ENCODE results near the gene TAF1. TPM values are rescaled to one million over a fixed set of nuclear protein-coding genes. Genes with fewer than 3 reads are reported as not detected.
"Not testable (repeated sequence)": the region's sequence is repeated elsewhere in the genome, so short reads cannot be mapped to it uniquely, and the experiment has no call there.

TAF1 gene, protein sequence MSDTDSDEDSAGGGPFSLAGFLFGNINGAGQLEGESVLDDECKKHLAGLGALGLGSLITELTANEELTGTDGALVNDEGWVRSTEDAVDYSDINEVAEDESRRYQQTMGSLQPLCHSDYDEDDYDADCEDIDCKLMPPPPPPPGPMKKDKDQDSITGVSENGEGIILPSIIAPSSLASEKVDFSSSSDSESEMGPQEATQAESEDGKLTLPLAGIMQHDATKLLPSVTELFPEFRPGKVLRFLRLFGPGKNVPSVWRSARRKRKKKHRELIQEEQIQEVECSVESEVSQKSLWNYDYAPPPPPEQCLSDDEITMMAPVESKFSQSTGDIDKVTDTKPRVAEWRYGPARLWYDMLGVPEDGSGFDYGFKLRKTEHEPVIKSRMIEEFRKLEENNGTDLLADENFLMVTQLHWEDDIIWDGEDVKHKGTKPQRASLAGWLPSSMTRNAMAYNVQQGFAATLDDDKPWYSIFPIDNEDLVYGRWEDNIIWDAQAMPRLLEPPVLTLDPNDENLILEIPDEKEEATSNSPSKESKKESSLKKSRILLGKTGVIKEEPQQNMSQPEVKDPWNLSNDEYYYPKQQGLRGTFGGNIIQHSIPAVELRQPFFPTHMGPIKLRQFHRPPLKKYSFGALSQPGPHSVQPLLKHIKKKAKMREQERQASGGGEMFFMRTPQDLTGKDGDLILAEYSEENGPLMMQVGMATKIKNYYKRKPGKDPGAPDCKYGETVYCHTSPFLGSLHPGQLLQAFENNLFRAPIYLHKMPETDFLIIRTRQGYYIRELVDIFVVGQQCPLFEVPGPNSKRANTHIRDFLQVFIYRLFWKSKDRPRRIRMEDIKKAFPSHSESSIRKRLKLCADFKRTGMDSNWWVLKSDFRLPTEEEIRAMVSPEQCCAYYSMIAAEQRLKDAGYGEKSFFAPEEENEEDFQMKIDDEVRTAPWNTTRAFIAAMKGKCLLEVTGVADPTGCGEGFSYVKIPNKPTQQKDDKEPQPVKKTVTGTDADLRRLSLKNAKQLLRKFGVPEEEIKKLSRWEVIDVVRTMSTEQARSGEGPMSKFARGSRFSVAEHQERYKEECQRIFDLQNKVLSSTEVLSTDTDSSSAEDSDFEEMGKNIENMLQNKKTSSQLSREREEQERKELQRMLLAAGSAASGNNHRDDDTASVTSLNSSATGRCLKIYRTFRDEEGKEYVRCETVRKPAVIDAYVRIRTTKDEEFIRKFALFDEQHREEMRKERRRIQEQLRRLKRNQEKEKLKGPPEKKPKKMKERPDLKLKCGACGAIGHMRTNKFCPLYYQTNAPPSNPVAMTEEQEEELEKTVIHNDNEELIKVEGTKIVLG (N-terminal part only)
- total RNA-seq (10 to 100 TPM; 45.0 to 58.5 TPM), polyA plus RNA-seq (10 to 100 TPM in 1 of 2 donors, 1 to 10 TPM in 1; 5.5 to 15.2 TPM)
- long read RNA-seq, donor 1, partial matches to known transcripts: 30 of 34 reads
- long read RNA-seq, donor 1, other reads (novel, unspliced or antisense): 4 of 34 reads
- long read RNA-seq, donor 2, full-length matches to known transcripts: 1 of 7 reads
- long read RNA-seq, donor 2, partial matches to known transcripts: 1 of 7 reads
- long read RNA-seq, donor 2, other reads (novel, unspliced or antisense): 5 of 7 reads

DNA sequence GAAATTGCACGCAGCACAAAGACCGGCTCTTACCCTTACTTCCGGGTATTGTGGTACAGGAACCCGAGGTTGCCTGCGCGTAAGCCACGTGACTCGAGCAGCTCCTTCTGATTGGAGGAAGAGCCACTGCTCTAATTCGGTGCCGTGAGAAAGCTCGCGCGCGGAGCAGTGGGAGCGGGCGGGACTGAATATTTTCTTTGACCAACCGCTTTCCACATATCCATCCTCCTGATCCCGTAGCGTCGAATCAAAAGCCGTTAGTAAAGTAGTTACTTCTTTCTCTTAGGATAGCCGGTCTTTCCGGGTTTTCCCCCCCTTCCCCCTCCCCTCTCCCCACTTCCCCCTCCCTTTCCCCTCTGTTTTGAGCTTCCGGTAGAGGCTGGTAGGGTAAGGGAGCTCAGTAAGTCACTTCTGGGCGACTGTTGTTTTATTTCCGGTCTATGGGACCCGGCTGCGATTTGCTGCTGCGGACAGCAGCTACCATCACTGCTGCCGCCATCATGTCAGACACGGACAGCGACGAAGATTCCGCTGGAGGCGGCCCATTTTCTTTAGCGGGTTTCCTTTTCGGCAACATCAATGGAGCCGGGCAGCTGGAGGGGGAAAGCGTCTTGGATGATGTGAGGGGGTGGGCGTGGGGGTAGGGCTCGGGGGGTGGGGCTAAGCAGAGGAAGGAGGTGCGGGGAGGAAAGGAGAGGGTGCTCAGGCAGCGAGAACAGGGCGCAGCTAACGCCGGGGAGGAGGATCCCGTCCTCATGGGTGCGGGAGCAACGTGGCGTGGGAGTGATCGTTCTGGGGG, at the start of gene TAF1:
Gene TAF1 (plus strand): TSS at position 483 of the 799 bp plus-strand sequence. CDS start 18 bp downstream, at position 501.
- Histone ChIP-seq H3K27me3 (ENCODE audit: control insufficient read depth in 1 of 2, insufficient read depth in 2 of 2, low read length in 1 of 2) (no peaks in the 10 kb centered on the region), H3K36me3 (ENCODE audit: control insufficient read depth in 1 of 2, insufficient read depth in 2 of 2, low read length in 1 of 2) (no peaks in the 10 kb centered on the region), H3K4me1 (ENCODE audit: control insufficient read depth in 1 of 2, insufficient read depth in 2 of 2, low read length in 2 of 2) (no peaks in the 10 kb centered on the region), H3K4me3 (ENCODE audit: low read length in 2 of 2) (peak within 1 kb of the TSS; percentile 39 to 90), H3K27ac (ENCODE audit: low read depth in 1 of 2, low read length in 2 of 2) (peak within 1 kb of the TSS in 1 of 2 donors; percentile 93), H3K9me3 (ENCODE audit: control insufficient read depth, low read length) (no peaks in the 10 kb centered on the region)
- DNase-seq (peak; percentile 95 to 97), ATAC-seq (ENCODE audit: low FRiP score) (peak; percentile 94)
- intact Hi-C loops (cut with DNase I): loop anchor here in 1 of 2 donors (10.0 kb wide), 2 partner anchors 111 to 181 kb away; partner anchors contain the start of gene ZMYM3
- WGBS, 2 donors: 0 to 28% methylated on average over 50 to 51 of the region's 51 CpGs

DNA sequence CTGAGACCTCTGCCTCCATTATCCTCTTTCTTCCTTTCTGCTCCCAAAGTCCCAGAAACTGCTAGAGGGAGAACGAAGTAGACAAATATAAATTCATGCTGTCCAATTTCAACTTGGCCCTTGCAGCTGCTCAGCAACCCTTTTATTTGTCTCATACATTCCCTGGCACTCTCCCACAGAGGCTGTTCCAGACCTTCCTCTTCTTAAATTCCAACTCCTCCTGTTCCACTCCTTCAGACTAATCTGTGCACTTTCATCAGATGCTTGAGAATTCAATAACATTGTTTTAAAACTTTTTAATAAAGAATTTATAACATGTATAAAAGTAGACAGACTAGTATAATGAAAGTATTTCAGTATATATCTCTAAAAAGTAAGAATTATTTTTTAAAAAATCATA, 49.2 kb upstream of the TAF1 start:
- no CpG with 5 or more reads among the region's 1 CpG for WGBS, 2 donors
- H3K27ac ChIP-seq (ENCODE audit: low read depth in 1 of 2, low read length in 2 of 2); H3K4me3 ChIP-seq (ENCODE audit: low read length in 2 of 2): not testable (repeated sequence)

DNA sequence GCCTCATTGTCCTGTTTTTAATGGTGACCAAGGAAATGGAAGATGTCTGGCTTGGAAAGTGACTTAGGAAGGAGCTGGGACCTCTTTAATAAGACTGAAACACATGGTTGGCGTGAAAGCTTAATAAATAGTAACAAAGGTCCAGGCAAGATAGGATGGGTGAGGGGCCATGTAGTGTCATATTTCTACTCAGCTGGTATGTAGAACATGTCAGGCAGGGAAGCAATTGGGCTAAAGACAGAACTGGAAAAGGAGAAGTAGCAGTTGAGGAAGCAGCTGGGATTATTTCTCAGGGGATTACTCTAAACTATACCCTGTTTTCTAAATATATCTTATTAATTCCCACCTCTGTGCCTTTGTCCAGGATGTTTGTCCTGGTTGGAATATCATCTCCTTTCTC, 46.0 kb upstream of the TAF1 start:
- intact Hi-C loops (cut with DNase I): no loop called here
- no peak for ATAC-seq (ENCODE audit: low FRiP score)
- WGBS, 2 donors: 64 to 98% methylated on average over 1 of the region's 1 CpG

More for the DNA sequence above, 49.2 kb upstream of the TAF1 start:
- ATAC-seq (ENCODE audit: low FRiP score); H3K4me1 ChIP-seq (ENCODE audit: control insufficient read depth in 1 of 2, insufficient read depth in 2 of 2, low read length in 2 of 2); DNase-seq; H3K27me3 ChIP-seq (ENCODE audit: control insufficient read depth in 1 of 2, insufficient read depth in 2 of 2, low read length in 1 of 2); H3K36me3 ChIP-seq (ENCODE audit: control insufficient read depth in 1 of 2, insufficient read depth in 2 of 2, low read length in 1 of 2); H3K9me3 ChIP-seq (ENCODE audit: control insufficient read depth, low read length); intact Hi-C loops (cut with DNase I): not testable (repeated sequence)

DNA sequence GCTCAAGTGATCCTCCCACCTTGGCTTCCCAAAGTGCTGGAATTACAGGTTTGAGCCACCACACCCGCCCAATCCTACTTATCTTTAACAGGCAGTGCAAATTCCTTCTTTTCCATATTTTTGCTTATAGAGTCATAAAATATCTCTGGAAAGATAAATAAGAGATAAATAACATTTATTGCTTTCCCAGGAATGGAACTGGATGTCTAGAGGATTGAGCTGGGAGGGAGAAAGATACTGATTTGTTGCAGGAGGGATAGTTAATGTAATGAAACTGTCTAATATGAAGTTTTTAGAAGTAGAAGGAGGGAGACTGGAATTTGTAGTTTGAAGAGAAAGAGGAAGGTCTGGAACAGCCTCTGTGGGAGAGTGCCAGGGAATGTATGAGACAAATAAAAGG, 44.4 kb upstream of the TAF1 start:
- Histone ChIP-seq H3K27me3 (ENCODE audit: control insufficient read depth in 1 of 2, insufficient read depth in 2 of 2, low read length in 1 of 2) (no peaks in the 10 kb centered on the region), H3K4me1 (ENCODE audit: control insufficient read depth in 1 of 2, insufficient read depth in 2 of 2, low read length in 2 of 2) (no peaks in the 10 kb centered on the region), H3K4me3 (ENCODE audit: low read length in 2 of 2) (no peak overlapping the region), H3K9me3 (ENCODE audit: control insufficient read depth, low read length) (no peaks in the 10 kb centered on the region), H3K36me3 (ENCODE audit: control insufficient read depth in 1 of 2, insufficient read depth in 2 of 2, low read length in 1 of 2) (no peaks in the 10 kb centered on the region), H3K27ac (ENCODE audit: low read depth in 1 of 2, low read length in 2 of 2) (no peak overlapping the region)
- intact Hi-C loops (cut with DNase I): no loop called here
- DNase-seq (no peak), ATAC-seq (ENCODE audit: low FRiP score) (no peak)
- WGBS, 2 donors: 32 to 50% methylated on average over 1 of the region's 1 CpG

More for the DNA sequence above, 46.0 kb upstream of the TAF1 start:
- Histone ChIP-seq H3K9me3 (ENCODE audit: control insufficient read depth, low read length) (no peaks in the 10 kb centered on the region), H3K4me1 (ENCODE audit: control insufficient read depth in 1 of 2, insufficient read depth in 2 of 2, low read length in 2 of 2) (no peaks in the 10 kb centered on the region), H3K27me3 (ENCODE audit: control insufficient read depth in 1 of 2, insufficient read depth in 2 of 2, low read length in 1 of 2) (no peaks in the 10 kb centered on the region), H3K4me3 (ENCODE audit: low read length in 2 of 2) (no peak overlapping the region), H3K27ac (ENCODE audit: low read depth in 1 of 2, low read length in 2 of 2) (no peak overlapping the region), H3K36me3 (ENCODE audit: control insufficient read depth in 1 of 2, insufficient read depth in 2 of 2, low read length in 1 of 2) (no peaks in the 10 kb centered on the region)
- no peak for DNase-seq

DNA sequence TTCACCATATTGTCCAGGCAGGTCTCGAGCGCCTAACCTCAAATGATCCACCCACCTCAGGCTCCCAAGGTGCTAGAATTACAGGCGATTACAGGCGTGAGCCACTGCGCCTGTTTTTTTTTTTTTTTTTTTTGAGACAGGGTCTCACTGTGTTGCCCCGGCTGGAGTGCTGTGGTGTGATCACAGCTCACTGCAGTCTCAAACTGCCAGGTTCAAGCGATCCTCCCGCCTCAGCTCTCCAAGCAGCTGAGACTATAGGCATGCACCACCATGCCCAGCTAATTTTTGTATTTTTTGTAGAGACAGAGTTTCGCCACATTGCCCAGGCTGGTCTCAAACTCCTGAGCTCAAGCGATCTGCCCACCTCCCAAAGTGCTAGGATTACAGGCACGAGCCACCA, 41.7 kb upstream of the TAF1 start:
- intact Hi-C loops (cut with DNase I); H3K27ac ChIP-seq (ENCODE audit: low read depth in 1 of 2, low read length in 2 of 2); ATAC-seq (ENCODE audit: low FRiP score); H3K36me3 ChIP-seq (ENCODE audit: control insufficient read depth in 1 of 2, insufficient read depth in 2 of 2, low read length in 1 of 2); H3K4me1 ChIP-seq (ENCODE audit: control insufficient read depth in 1 of 2, insufficient read depth in 2 of 2, low read length in 2 of 2); H3K27me3 ChIP-seq (ENCODE audit: control insufficient read depth in 1 of 2, insufficient read depth in 2 of 2, low read length in 1 of 2); H3K4me3 ChIP-seq (ENCODE audit: low read length in 2 of 2); H3K9me3 ChIP-seq (ENCODE audit: control insufficient read depth, low read length): not testable (repeated sequence)
- DNase-seq: peak in 1 of 2 donors; percentile 26
- 93 to 95% methylated on average over 11 of the region's 11 CpGs for WGBS, 2 donors

DNA sequence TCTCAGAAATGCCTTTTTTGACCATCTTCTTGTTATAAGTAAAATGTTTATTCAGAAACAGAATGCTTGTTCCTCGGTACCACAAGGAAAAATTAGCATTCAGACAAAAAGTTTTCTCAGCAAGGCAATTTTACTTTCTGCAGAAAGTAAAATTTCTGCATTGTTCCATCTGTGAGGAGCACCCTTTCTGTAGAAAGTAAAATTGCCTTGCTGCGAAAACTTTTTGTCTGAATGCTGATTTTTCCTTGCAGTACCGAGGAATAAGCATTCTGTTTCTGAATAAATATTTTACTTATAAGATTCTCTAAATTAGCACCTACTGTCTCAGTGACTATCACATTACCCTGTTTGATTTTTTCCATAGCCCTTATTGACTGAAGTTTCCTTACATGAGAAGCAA, 39.8 kb upstream of the TAF1 start:
- 89 to 98% methylated on average over 3 of the region's 3 CpGs for WGBS, 2 donors
- no peak for ATAC-seq (ENCODE audit: low FRiP score)
- Histone ChIP-seq H3K4me1 (ENCODE audit: control insufficient read depth in 1 of 2, insufficient read depth in 2 of 2, low read length in 2 of 2) (no peaks in the 10 kb centered on the region), H3K4me3 (ENCODE audit: low read length in 2 of 2) (no peak overlapping the region), H3K27me3 (ENCODE audit: control insufficient read depth in 1 of 2, insufficient read depth in 2 of 2, low read length in 1 of 2) (no peaks in the 10 kb centered on the region), H3K36me3 (ENCODE audit: control insufficient read depth in 1 of 2, insufficient read depth in 2 of 2, low read length in 1 of 2) (no peaks in the 10 kb centered on the region), H3K27ac (ENCODE audit: low read depth in 1 of 2, low read length in 2 of 2) (no peak overlapping the region), H3K9me3 (ENCODE audit: control insufficient read depth, low read length) (no peaks in the 10 kb centered on the region)
- DNase-seq: no peak
- intact Hi-C loops (cut with DNase I): no loop called here

DNA sequence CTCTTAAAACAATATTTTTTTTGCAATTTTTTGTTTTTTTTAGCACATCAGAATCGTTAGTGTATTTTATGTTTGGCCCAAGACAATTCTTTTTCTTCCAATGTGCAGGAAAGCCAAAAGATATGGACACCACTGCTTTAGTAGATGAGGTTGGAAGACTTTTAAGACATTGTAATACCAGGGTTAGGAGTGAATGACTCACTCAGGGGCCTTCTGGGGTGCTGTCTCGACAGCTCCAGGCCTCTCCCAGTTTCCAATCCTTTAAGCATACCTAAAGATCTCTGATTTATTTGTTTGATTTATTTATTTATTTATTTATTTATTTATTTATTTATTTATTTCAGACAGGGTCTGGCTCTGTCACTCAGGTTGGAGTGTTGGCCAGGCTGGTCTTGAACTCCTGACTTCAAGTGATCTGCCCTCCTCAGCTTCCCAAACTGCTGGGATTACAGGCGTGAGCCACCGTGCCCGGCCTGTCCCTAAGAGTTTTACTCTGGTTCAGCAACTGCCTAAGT, 16.9 kb upstream of the TAF1 start:
- DNase-seq; H3K4me1 ChIP-seq (ENCODE audit: control insufficient read depth in 1 of 2, insufficient read depth in 2 of 2, low read length in 2 of 2); intact Hi-C loops (cut with DNase I); H3K9me3 ChIP-seq (ENCODE audit: control insufficient read depth, low read length); H3K27ac ChIP-seq (ENCODE audit: low read depth in 1 of 2, low read length in 2 of 2); H3K27me3 ChIP-seq (ENCODE audit: control insufficient read depth in 1 of 2, insufficient read depth in 2 of 2, low read length in 1 of 2); H3K36me3 ChIP-seq (ENCODE audit: control insufficient read depth in 1 of 2, insufficient read depth in 2 of 2, low read length in 1 of 2); H3K4me3 ChIP-seq (ENCODE audit: low read length in 2 of 2); ATAC-seq (ENCODE audit: low FRiP score): not testable (repeated sequence)
- 14 to 17% methylated on average over 2 of the region's 5 CpGs for WGBS, 2 donors
